ENCODE results near the gene C1QTNF6. TPM values are rescaled to one million over a fixed set of nuclear protein-coding genes. Genes with fewer than 3 reads are reported as not detected.
"Not testable (repeated sequence)": the region's sequence is repeated elsewhere in the genome, so short reads cannot be mapped to it uniquely, and the experiment has no call there.

The C1QTNF6 gene
- total RNA-seq, result 3.7 TPM

GRCh38 chr22:37187891-37188761 lies at the start of gene C1QTNF6:
C1QTNF6 (minus strand) TSS chr22:37188247; CDS start chr22:37188213, 34 bp downstream.
- DNase-seq (ENCODE audit: low spot score in 2 of 2) (no peak), FAIRE-seq (no peak)

- no peak for DNase-seq (ENCODE audit: low spot score in 2 of 2)
- FAIRE-seq, result no peak
These were observed 48.0 kb upstream of the C1QTNF6 start for GRCh38 chr22:37235897-37236607.

GRCh38 chr22:37234736-37235711 lies 47.0 kb upstream of the C1QTNF6 start:
- DNase-seq (ENCODE audit: low spot score in 2 of 2) (no peak), FAIRE-seq (no peak)

GRCh38 chr22:37233751-37234631 lies 45.9 kb upstream of the C1QTNF6 start:
- no peak for FAIRE-seq
- no peak for DNase-seq (ENCODE audit: low spot score in 2 of 2)

- not testable (repeated sequence) for FAIRE-seq; DNase-seq (ENCODE audit: low spot score in 2 of 2)
These were observed 45.3 kb upstream of the C1QTNF6 start for GRCh38 chr22:37233371-37233750.

- FAIRE-seq, result no peak
- no peak for DNase-seq (ENCODE audit: low spot score in 2 of 2)
These were observed 44.3 kb upstream of the C1QTNF6 start for GRCh38 chr22:37232140-37232998.

DNA sequence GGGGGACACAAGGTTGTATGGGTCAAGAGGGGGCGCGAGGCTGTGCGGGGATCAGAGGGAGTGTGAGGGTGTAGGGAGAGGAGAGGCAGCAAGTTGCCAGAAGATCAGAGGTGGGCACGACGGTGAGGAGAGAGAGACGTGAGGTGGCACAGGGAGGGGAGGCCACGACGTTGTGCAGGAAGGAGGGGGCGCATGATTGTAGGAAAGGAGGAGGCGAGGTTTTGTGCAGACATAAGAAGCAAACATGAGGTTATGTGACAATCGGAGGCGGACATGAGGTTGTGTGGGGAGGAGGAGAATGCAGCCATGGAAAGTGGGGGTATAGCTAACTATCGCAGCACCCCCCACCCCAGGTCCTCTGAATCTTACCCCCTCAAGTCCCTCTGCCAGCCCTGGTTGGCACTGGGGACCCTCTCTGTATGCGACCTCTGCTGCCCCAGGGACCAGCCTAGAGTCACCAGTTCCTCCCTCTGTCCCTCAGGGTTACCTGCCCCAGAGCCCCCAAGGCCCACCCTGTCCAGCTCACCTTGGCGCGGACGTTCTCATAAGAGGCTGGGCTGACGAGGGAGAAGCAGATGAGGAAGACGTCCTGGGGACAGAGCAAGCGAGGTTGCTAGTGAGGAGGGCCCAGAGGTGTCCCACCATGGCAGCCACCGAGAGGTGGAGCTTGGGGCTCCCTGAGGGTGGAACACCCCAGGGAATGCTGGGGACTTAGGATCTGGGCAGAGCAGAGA lies 43.5 kb upstream of the C1QTNF6 start:
- DNase-seq (ENCODE audit: low spot score in 2 of 2), result no peak
- FAIRE-seq, result no peak

DNA sequence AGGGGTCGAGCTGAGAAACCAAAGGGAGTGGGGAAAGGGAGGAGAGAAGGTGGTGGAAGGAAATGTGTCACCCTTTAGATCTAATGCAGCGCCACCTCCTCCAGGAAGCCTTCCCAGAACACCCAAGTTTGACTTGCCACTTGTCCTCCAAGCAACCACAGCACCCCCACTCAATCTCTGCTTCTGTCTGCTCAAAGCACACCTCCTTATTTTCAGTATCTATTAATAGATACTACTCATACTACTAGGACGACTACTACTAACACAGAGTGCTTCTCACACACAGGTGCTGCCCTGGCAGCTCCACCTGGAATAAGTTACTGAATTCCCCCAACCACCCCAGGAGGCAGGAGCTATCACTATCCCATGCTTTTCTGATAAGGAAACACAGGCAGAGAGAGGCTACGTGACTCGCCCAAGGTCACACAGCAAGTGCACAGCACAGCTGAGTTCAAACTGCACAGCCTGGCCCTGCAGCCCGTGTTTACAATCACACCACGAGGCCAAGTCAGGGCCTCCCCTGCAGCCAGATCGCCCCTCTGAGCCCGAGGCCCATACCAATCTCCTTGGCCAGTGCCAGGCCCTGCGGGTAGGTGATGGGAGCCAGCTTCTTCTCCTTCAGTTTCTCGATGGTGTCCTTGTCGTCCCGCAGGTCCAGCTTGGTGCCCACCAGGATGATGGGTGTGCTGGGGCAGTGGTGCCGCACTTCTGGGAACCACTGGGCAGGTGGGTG lies 42.8 kb upstream of the C1QTNF6 start:
- FAIRE-seq, result no peak

GRCh38 chr22:37229805-37230672 lies 42.0 kb upstream of the C1QTNF6 start:
- no peak for FAIRE-seq
- DNase-seq (ENCODE audit: low spot score in 2 of 2), result no peak

More for the DNA sequence above, 42.8 kb upstream of the C1QTNF6 start:
- no peak for DNase-seq (ENCODE audit: low spot score in 2 of 2)

DNA sequence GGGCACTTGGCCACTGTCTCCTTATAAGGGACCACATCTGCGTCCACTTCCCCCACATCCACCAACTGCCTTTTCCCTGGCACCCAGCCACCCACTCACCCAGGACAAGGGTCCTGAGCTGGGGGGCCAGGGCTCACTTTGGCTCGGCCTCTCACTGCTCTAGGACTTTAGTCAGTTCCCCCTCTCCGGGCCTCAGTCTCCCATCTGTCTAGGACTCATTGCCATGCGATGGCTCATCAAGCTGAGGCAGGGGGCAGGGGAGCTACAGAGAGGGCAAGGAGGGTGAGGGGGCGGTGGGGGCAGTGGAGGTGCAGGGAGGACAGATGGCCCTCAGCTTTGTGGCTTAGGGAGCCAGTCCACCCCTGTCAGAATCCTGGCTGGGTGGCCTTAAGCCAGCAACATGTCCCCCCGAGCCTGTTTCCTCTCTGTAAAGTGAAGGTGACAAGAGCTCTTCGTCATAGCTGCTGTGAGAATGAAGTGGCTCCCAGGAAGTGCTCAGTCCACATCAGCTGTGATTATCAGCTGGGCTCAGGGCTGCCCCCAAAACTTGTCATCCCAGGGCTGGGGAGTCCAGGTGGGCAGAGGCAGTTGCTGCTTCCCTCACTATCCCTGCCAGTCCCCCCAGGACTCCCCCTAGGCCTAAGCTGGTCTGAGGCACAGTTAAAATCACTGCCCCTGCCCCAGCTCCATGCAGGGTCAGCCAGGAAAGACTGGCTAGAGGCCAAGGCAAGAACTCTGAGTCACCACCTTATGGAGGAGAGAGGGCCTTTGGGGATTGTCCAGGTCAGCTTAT lies 41.2 kb upstream of the C1QTNF6 start:
- no peak for FAIRE-seq
- DNase-seq (ENCODE audit: low spot score in 2 of 2), result no peak

GRCh38 chr22:37228106-37229011 lies 40.3 kb upstream of the C1QTNF6 start:
- DNase-seq (ENCODE audit: low spot score in 2 of 2) (no peak), FAIRE-seq (no peak)

DNA sequence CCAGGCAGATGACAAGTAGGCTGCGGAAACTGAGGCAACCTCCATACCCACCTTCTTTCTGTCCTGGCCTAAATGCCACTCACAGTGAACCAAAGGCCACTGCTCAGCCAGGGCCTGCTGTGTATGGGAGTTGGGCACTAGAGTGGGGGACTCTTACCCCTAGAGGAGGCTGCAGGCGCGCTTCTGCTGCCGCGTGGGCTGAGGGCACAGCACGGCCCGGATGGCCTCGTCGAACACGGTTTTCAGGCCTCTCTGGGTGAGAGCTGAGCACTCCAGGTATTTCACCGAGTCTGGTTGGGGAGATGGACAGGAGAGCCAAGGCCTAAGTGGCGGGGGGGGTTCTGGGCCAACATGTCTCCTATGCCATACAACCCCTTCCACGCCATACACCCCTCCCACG lies 38.5 kb upstream of the C1QTNF6 start:
- FAIRE-seq (no peak), DNase-seq (ENCODE audit: low spot score in 2 of 2) (no peak)

DNA sequence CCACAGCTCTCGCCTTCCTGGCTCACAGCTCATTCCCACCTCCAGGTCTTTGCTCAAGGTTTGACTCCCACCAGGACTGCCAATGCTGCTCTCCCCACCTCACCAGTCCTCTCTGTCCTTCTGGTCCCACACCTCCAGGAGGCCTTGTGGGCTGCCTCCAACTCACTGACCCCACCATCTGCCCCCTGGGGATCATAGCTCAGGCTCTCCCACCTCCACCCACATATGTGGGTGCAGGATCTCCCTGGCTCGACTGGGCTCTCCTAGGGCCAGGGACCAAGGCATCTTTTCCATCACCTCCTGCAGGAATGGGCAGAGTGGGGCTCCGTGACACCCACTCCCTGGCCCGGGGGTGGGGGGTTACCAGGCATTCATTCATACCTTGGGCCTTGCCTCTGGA lies 38.0 kb upstream of the C1QTNF6 start:
- FAIRE-seq (no peak), DNase-seq (ENCODE audit: low spot score in 2 of 2) (no peak)

DNA sequence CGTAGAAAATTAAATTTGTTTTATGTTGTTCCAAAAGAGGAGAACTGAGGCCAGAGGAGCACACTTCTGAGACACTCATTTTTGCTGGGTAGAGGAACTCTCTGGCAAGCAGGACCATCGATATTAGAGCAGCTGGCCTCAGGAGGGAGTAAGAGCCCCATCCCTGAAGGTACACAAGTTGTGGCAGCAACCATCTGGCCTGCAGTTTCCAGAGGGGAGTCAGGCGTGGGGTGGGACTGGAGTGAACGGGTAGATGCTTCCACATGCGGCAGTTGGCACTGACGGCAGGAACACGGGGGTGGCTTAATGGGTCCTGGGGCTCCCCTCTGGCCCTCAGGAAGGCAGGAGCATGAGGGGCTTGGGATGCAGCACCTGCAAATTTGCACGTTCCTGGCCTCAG lies 37.4 kb upstream of the C1QTNF6 start:
- FAIRE-seq, result no peak
- DNase-seq (ENCODE audit: low spot score in 2 of 2), result no peak

Measured in frontal cortex (tissue), 4 donors.